VCaP (cell line): ENCODE measurements around the gene TMEM150A.

Experiments
- H3K27ac ChIP-seq: fragments of 450-650 bp; 2 replicates; pipeline ENCODE4 v1.5.1; 2017
- TF ChIP-seq, protein P1 (sequence below): fragments of 450-650 bp; conservative IDR thresholded peaks from 2 replicates; pipeline ENCODE4 v1.5.1; 2017; ENCODE audit warnings: mild to moderate bottlenecking, moderate library complexity

Gene TMEM150A

DNA sequence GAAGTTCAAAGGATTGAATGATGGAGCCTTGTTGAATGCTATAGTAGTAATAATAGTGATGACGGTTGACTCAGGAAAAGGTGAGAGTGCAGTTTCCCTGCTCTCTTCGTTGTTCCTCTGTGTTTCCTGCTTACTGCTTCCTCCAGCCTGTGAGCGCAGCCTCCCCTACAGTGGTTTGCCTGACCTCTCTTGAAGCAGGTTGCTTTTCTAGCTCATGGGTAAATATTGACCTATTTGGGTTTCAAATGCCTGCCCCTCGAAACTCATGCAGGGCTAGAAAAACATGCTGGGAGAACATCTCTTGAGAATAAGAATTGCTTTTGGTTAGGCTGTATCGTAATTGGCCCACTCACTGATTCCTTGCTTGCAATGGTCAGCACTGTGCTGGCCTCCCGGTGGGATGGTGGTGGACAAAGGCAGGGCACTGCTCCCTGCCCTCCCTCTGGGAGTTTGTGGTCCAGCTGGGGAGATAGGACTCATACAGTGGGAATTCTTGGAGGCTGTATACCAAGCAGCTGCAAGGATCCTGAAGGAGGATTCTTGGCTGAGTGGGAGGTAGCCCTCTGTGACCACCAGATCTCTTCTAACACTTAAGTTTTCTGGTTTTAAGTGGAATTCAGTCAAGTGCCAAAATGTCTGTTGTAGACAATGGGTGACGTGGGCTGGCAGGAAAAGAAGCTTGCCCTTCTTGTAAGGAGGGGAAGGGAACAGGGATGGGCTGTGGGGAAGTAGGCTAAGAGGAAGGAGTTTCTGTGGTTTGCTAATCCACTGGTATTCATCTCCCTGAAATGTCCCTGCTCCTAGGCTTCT lies 12.3 kb downstream of the TMEM150A start:
- TF ChIP-seq, protein P1, sequence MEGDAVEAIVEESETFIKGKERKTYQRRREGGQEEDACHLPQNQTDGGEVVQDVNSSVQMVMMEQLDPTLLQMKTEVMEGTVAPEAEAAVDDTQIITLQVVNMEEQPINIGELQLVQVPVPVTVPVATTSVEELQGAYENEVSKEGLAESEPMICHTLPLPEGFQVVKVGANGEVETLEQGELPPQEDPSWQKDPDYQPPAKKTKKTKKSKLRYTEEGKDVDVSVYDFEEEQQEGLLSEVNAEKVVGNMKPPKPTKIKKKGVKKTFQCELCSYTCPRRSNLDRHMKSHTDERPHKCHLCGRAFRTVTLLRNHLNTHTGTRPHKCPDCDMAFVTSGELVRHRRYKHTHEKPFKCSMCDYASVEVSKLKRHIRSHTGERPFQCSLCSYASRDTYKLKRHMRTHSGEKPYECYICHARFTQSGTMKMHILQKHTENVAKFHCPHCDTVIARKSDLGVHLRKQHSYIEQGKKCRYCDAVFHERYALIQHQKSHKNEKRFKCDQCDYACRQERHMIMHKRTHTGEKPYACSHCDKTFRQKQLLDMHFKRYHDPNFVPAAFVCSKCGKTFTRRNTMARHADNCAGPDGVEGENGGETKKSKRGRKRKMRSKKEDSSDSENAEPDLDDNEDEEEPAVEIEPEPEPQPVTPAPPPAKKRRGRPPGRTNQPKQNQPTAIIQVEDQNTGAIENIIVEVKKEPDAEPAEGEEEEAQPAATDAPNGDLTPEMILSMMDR, result no peak

DNA sequence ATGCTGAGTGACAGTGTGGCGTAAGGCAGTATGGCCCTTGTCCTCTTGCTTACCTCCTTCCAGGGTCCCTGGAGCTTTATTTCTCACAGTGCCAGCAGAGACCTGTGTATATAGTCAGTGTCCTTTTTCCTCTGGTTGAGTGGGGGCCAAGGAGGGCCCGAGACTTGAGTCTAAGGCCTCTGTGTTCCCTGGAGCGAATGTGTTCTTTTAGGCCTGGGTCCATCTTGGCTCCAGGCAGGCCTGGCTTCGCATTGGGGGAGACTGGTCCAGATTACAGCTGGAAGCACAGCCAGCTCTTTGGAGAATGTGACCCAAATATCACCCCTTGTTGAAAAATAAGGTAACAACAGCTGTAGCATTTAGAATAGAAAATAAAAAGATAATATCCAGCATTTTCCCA lies 13.3 kb downstream of the TMEM150A start:
- no peak overlapping the region for H3K27ac ChIP-seq
- TF ChIP-seq, protein P1, result no peak

More for the DNA sequence above, 12.3 kb downstream of the TMEM150A start:
- 0 out of 2 replicates have a peak overlapping the region, but pooled peaks have one; percentile 2 for H3K27ac ChIP-seq

DNA sequence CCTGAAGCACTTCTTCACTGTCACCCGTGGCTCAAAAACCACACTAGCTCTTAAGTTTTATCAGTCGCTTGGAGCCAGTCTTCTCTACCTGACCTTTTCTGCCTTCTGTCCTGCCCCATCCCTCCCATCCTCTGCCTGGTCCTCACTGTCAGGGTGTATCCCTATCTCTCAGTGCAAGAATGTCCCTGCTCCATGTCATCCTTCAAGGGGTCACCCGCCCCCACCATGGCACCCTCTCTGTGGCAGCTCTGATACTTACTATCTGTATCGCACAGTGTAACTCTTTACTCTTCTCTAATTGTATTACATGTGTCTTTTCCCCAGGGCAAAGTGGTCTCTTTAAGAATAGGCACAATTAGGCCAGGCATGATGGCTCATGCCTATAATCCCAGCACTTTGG lies 13.9 kb downstream of the TMEM150A start:
- no peak overlapping the region for H3K27ac ChIP-seq
- TF ChIP-seq, protein P1, result no peak

DNA sequence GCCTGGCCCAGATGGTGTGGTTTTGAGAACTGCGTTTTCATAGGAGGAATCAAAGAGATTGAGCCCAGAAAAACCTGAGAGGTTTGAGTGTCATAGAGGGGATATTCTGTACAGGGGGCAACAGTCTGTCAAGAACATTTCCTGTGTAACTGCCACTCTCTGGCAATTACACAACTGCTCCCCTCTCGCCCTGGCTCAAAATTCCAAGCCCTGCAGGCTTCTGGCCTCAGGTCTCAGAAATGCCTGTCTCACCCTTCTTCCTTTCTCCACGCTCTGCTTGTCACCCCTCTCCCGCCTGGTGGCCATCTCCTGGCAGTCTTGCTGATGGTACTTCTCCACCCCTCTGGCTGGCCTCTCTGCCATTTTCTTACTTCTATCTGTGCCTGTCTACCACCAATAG lies 14.3 kb downstream of the TMEM150A start:
- TF ChIP-seq, protein P1, result no peak

DNA sequence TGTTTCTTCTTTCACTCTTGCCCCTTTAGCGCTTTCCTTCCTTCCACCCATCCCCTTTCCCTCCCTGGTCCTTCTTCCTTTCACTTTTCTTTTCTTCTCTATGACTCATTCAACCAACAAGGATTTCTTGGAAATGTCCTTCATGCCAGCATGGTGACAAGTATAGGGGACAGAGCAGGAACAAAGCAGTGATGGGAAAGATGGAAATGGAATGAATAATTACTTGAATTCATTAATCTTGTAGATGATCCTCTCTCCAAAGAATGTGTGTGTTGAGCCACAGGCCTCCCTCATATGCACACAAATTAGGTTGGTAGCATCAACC lies 16.8 kb downstream of the TMEM150A start:
- TF ChIP-seq, protein P1, result no peak
- no peak overlapping the region for H3K27ac ChIP-seq

More for the DNA sequence above, 14.3 kb downstream of the TMEM150A start:
- H3K27ac ChIP-seq, result no peak overlapping the region

DNA sequence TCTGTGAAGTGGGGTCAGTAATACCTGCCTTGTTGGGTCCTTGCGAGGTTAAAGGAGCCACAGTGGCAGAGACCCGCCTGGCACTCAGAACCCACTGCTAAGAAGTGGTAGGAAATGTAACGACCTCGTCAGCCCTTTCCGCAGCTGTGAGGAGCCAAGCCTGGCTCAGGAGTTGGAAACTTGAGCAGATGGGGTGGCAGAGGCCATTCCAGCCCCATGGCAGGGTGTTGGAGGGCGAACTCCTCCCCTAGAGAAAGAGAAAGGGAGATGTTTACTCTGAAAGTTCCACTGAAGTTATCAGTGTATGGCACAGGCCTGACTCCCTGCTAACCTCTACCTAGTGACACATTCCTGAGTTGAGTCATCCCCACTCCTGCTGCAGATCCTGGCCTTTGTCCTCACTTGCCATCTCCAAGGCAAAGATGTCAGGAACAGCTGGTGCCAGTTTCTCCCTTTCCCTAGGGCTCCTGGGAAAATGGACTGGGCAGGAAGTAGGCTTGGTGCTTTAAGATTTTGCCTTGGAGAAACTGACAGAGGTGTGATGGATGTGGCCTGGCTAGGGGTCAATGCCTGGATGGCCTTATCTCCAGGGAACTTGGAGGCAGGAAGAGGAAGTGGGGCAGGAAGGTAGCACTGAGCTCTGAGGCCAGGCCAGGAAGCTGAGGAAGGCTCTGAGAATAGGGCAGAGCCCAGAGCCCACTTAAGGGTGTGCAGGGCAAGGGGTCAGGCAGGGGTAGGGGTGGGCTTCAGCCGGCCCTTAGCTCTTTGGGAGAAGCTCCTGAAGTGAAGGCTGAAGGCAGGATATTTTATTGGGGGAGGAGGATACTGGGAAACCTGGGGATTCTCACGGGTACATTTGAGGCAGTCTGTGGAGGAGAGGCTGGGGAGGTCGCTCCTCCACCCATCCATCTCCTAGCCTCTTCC lies 17.4 kb downstream of the TMEM150A start:
- H3K27ac ChIP-seq, result no peak overlapping the region
- TF ChIP-seq, protein P1, result no peak

DNA sequence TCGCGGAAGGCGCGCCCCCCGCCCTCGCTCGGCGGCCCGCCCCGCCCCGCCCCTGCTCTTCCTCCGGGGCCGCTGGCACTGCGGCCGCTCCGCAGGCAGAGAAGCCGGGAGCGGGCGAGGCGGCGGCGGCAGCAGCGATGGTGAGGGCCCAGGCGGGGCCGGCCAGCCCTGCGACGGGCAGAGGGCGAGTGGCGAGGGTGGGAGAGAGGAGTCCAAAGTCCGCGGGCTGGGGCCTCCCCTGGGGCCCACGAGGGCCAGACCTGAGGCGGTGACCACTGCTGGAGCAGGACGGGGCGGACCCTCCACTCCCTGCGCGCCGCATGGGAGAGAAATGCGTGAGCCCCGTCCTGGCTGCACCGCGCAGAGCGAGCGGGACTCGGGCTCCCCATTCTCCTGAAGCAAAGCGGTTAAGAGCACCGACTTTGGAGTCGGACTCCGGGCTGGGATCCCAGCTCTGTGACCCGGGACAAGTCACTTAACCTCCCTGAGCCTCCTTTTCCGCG lies 18.1 kb downstream of the TMEM150A start, which contains the start of gene VAMP5:
TSS of gene VAMP5 (plus strand) at position 78 of the 503 bp plus-strand sequence. CDS start at position 138, 60 bp downstream.
- TF ChIP-seq, protein P1, result no peak
- H3K27ac ChIP-seq, result no peak within 1 kb of the TSS
